Left hindlimb (tissue), 1 donor: Measurements from ENCODE around the gene FBXO36.
"Not testable (repeated sequence)": the region's sequence is repeated elsewhere in the genome, so short reads cannot be mapped to it uniquely, and the experiment has no call there.

Experiments
- DNase-seq: peaks from one replicate; pipeline ENCODE4 v3.0.0-alpha.2; 2018

FBXO36 gene

GRCh38 chr2:229914171-229914570 is 8.1 kb upstream of the FBXO36 start:
- no peak for DNase-seq

GRCh38 chr2:229917793-229918192 is 4.5 kb upstream of the FBXO36 start:
- DNase-seq = no peak

- no peak for DNase-seq
Measured at GRCh38 chr2:229920011-229920641, 2.2 kb upstream of the FBXO36 start.

- DNase-seq = peak; percentile 84
Measured at GRCh38 chr2:229921101-229921891, 1.0 kb upstream of the FBXO36 start.

- peak; percentile 98 for DNase-seq
Measured at GRCh38 chr2:229921892-229922448, 333 bp upstream of the FBXO36 start, which contains the start of gene TRIP12. Gene TRIP12, minus strand, starts transcription at chr2:229922009. Its CDS starts 41,930 bp downstream, at chr2:229880079.

- DNase-seq = not testable (repeated sequence)
Measured at GRCh38 chr2:229924541-229924940, 2.2 kb downstream of the FBXO36 start.

GRCh38 chr2:229925201-229925600 is 2.9 kb downstream of the FBXO36 start:
- no peak for DNase-seq

GRCh38 chr2:229927817-229928321 is 5.6 kb downstream of the FBXO36 start:
- DNase-seq = no peak

GRCh38 chr2:229930656-229931055 is 8.4 kb downstream of the FBXO36 start:
- DNase-seq = no peak

- no peak for DNase-seq
Measured at GRCh38 chr2:229931241-229931640, 8.9 kb downstream of the FBXO36 start.

- no peak for DNase-seq
Measured at GRCh38 chr2:229937537-229937936, 15.2 kb downstream of the FBXO36 start.

GRCh38 chr2:229942671-229943070 is 20.4 kb downstream of the FBXO36 start:
- no peak for DNase-seq

- no peak for DNase-seq
Measured at GRCh38 chr2:229943171-229943570, 20.9 kb downstream of the FBXO36 start.

- no peak for DNase-seq
Measured at GRCh38 chr2:229943770-229944449, 21.6 kb downstream of the FBXO36 start.

- no peak for DNase-seq
Measured at GRCh38 chr2:229945975-229946374, 23.7 kb downstream of the FBXO36 start.

GRCh38 chr2:229947544-229947943 is 25.2 kb downstream of the FBXO36 start:
- no peak for DNase-seq

GRCh38 chr2:229952256-229952835 is 30.0 kb downstream of the FBXO36 start:
- no peak for DNase-seq

GRCh38 chr2:229955663-229956062 is 33.4 kb downstream of the FBXO36 start:
- no peak for DNase-seq

- DNase-seq = no peak
Measured at GRCh38 chr2:229956491-229956890, 34.2 kb downstream of the FBXO36 start.

- not testable (repeated sequence) for DNase-seq
Measured at GRCh38 chr2:229963596-229963995, 41.3 kb downstream of the FBXO36 start.

- DNase-seq = no peak
Measured at GRCh38 chr2:229969921-229970320, 47.6 kb downstream of the FBXO36 start.

GRCh38 chr2:229970406-229970805 is 48.1 kb downstream of the FBXO36 start:
- DNase-seq = no peak

- no peak for DNase-seq
Measured at GRCh38 chr2:229971298-229971790, 49.0 kb downstream of the FBXO36 start.
